NOMO-1 treated with dmso at 0.1 percent for 144 hours (cell line): ENCODE data around the gene PUM2.
"Not testable (repeated sequence)": the region's sequence is repeated elsewhere in the genome, so short reads cannot be mapped to it uniquely, and the experiment has no call there.

Experiments
- DNase-seq: peaks from one replicate; lab custom pipeline; 2025; ENCODE audit not compliant: unreplicated experiment; lab: John Stamatoyannopoulos, UW

Gene PUM2

GRCh38 chr2:20371323-20372025 is 20.8 kb upstream of the PUM2 start:
- no peak for DNase-seq

GRCh38 chr2:20370191-20370590 is 19.5 kb upstream of the PUM2 start:
- no peak for DNase-seq

- no peak for DNase-seq
Observed at GRCh38 chr2:20369366-20369765, 18.7 kb upstream of the PUM2 start.

- no peak for DNase-seq
Observed at GRCh38 chr2:20368706-20369105, 18.1 kb upstream of the PUM2 start.

- DNase-seq: not testable (repeated sequence)
Observed at GRCh38 chr2:20367929-20368328, 17.3 kb upstream of the PUM2 start.

GRCh38 chr2:20366672-20367116 is 16.1 kb upstream of the PUM2 start:
- no peak for DNase-seq

- DNase-seq: no peak
Observed at GRCh38 chr2:20365249-20365817, 14.7 kb upstream of the PUM2 start.

- no peak for DNase-seq
Observed at GRCh38 chr2:20363578-20363977, 12.9 kb upstream of the PUM2 start.

GRCh38 chr2:20362701-20363435 is 12.2 kb upstream of the PUM2 start:
- no peak for DNase-seq

- DNase-seq: no peak
Observed at GRCh38 chr2:20361893-20362292, 11.2 kb upstream of the PUM2 start.

GRCh38 chr2:20359096-20359495 is 8.5 kb upstream of the PUM2 start:
- no peak for DNase-seq

GRCh38 chr2:20357638-20358389 is 7.2 kb upstream of the PUM2 start:
- peak; percentile 72 for DNase-seq

GRCh38 chr2:20356042-20356441 is 5.4 kb upstream of the PUM2 start:
- peak; percentile 27 for DNase-seq

- DNase-seq: no peak
Observed at GRCh38 chr2:20355131-20355530, 4.5 kb upstream of the PUM2 start.

- DNase-seq: no peak
Observed at GRCh38 chr2:20353241-20353992, 2.8 kb upstream of the PUM2 start.

GRCh38 chr2:20352581-20353216 is 2.1 kb upstream of the PUM2 start:
- no peak for DNase-seq

GRCh38 chr2:20352230-20352578 is 1.6 kb upstream of the PUM2 start:
- DNase-seq: no peak

GRCh38 chr2:20351555-20352229 is 1.0 kb upstream of the PUM2 start:
- peak; percentile 26 for DNase-seq

GRCh38 chr2:20350041-20350712 is 467 bp downstream of the PUM2 start:
- no peak for DNase-seq
